Measurements from ENCODE around the gene ARHGAP24.
"Not testable (repeated sequence)": the region's sequence is repeated elsewhere in the genome, so short reads cannot be mapped to it uniquely, and the experiment has no call there.

ARHGAP24 gene

GRCh38 chr4:85803856-85804255 is 328.9 kb downstream of the ARHGAP24 start:
- no peak for DNase-seq (ENCODE audit: extremely low read depth in 1 of 2, low read depth in 1 of 2)

GRCh38 chr4:85805891-85806290 is 330.9 kb downstream of the ARHGAP24 start:
- DNase-seq (ENCODE audit: extremely low read depth in 1 of 2, low read depth in 1 of 2), result no peak

- DNase-seq (ENCODE audit: extremely low read depth in 1 of 2, low read depth in 1 of 2), result no peak
Observed at GRCh38 chr4:85806334-85806733, 331.4 kb downstream of the ARHGAP24 start.

- DNase-seq (ENCODE audit: extremely low read depth in 1 of 2, low read depth in 1 of 2), result no peak
Observed at GRCh38 chr4:85807247-85807950, 332.4 kb downstream of the ARHGAP24 start.

- DNase-seq (ENCODE audit: extremely low read depth in 1 of 2, low read depth in 1 of 2), result no peak
Observed at GRCh38 chr4:85808104-85808503, 333.2 kb downstream of the ARHGAP24 start.

GRCh38 chr4:85808864-85809263 is 333.9 kb downstream of the ARHGAP24 start:
- DNase-seq (ENCODE audit: extremely low read depth in 1 of 2, low read depth in 1 of 2), result no peak

- no peak for DNase-seq (ENCODE audit: extremely low read depth in 1 of 2, low read depth in 1 of 2)
Observed at GRCh38 chr4:85812776-85813175, 337.8 kb downstream of the ARHGAP24 start.

GRCh38 chr4:85815796-85816459 is 341.0 kb downstream of the ARHGAP24 start:
- no peak for DNase-seq (ENCODE audit: extremely low read depth in 1 of 2, low read depth in 1 of 2)

GRCh38 chr4:85818700-85819099 is 343.8 kb downstream of the ARHGAP24 start:
- no peak for DNase-seq (ENCODE audit: extremely low read depth in 1 of 2, low read depth in 1 of 2)

- not testable (repeated sequence) for DNase-seq (ENCODE audit: extremely low read depth in 1 of 2, low read depth in 1 of 2)
Observed at GRCh38 chr4:85820101-85820500, 345.2 kb downstream of the ARHGAP24 start.

GRCh38 chr4:85821688-85822455 is 346.9 kb downstream of the ARHGAP24 start:
- DNase-seq (ENCODE audit: extremely low read depth in 1 of 2, low read depth in 1 of 2), result no peak

- no peak for DNase-seq (ENCODE audit: extremely low read depth in 1 of 2, low read depth in 1 of 2)
Observed at GRCh38 chr4:85823295-85823694, 348.3 kb downstream of the ARHGAP24 start.

- no peak for DNase-seq (ENCODE audit: extremely low read depth in 1 of 2, low read depth in 1 of 2)
Observed at GRCh38 chr4:85824166-85824945, 349.4 kb downstream of the ARHGAP24 start.

- no peak for DNase-seq (ENCODE audit: extremely low read depth in 1 of 2, low read depth in 1 of 2)
Observed at GRCh38 chr4:85826060-85826678, 351.2 kb downstream of the ARHGAP24 start.

GRCh38 chr4:85828027-85828890 is 353.3 kb downstream of the ARHGAP24 start:
- no peak for DNase-seq (ENCODE audit: extremely low read depth in 1 of 2, low read depth in 1 of 2)

GRCh38 chr4:85829276-85830051 is 354.5 kb downstream of the ARHGAP24 start:
- no peak for DNase-seq (ENCODE audit: extremely low read depth in 1 of 2, low read depth in 1 of 2)

- DNase-seq (ENCODE audit: extremely low read depth in 1 of 2, low read depth in 1 of 2), result no peak
Observed at GRCh38 chr4:85831647-85832046, 356.7 kb downstream of the ARHGAP24 start.

GRCh38 chr4:85833302-85833701 is 358.4 kb downstream of the ARHGAP24 start:
- no peak for DNase-seq (ENCODE audit: extremely low read depth in 1 of 2, low read depth in 1 of 2)

GRCh38 chr4:85834934-85835333 is 360.0 kb downstream of the ARHGAP24 start:
- no peak for DNase-seq (ENCODE audit: extremely low read depth in 1 of 2, low read depth in 1 of 2)

Measured in stimulated activated CD8-positive, alpha-beta memory T cell treated with anti-CD3 and anti-CD28 coated beads, Interleukin-7, amount 100 ng/mL, for 48 hours (primary cell).